NB4 (cell line): ENCODE measurements around the gene KRTAP1-1.

Experiments used
- POLR2A ChIP-seq: IDR thresholded peaks from 2 replicates; pipeline ENCODE4 v1.6.1; 2011; ENCODE audit warnings: mild to moderate bottlenecking; ENCODE audit not compliant: insufficient read length; ENCODE audit errors: extremely low read depth
- TF ChIP-seq, protein P1 (sequence below): IDR thresholded peaks from one replicate; pipeline ENCODE4 v1.5.1; 2012; ENCODE audit warnings: low read depth, low read length
- TF ChIP-seq, protein P2 (sequence below): IDR thresholded peaks from 2 replicates; pipeline ENCODE4 v1.6.1; 2011; ENCODE audit warnings: low read depth, low read length

DNA sequence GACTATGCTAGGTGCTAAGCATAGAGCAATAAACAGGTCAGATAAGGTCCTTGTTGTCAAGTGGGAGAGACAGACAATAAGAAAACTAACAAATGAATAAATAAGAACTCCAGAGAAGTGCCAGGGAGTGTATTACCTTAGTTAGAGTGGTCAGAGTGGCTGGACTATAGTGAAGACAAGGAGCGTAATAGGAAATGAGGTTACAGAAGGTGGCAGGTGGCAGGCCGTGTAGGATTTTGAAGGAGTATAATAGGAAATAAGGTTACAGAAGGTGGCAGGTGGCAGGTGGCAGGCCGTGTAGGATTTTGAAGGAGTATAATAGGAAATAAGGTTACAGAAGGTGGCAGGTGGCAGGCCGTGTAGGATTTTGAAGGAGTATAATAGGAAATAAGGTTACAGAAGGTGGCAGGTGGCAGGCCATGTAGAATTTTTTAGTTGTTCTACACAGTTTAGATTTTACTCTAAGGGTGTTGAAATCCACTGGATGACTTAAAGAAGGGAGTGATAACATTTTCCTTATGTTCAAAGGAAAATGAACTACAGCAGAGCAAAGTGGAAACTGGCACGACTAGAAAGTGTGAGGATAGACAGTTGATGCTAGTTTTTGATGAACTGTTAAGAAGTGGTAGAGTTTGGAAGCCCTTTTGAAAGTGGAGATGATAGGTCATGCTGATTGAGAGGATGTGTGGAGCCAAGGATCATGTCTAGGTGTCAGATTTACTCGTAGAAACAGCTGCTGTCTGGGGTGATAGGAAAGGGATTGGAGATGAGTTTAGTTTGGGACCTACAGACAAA is 28.7 kb downstream of the KRTAP1-1 start:
- TF ChIP-seq, protein P1, sequence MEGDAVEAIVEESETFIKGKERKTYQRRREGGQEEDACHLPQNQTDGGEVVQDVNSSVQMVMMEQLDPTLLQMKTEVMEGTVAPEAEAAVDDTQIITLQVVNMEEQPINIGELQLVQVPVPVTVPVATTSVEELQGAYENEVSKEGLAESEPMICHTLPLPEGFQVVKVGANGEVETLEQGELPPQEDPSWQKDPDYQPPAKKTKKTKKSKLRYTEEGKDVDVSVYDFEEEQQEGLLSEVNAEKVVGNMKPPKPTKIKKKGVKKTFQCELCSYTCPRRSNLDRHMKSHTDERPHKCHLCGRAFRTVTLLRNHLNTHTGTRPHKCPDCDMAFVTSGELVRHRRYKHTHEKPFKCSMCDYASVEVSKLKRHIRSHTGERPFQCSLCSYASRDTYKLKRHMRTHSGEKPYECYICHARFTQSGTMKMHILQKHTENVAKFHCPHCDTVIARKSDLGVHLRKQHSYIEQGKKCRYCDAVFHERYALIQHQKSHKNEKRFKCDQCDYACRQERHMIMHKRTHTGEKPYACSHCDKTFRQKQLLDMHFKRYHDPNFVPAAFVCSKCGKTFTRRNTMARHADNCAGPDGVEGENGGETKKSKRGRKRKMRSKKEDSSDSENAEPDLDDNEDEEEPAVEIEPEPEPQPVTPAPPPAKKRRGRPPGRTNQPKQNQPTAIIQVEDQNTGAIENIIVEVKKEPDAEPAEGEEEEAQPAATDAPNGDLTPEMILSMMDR, result no peak
- TF ChIP-seq POLR2A, result no peak
- TF ChIP-seq, protein P2, sequence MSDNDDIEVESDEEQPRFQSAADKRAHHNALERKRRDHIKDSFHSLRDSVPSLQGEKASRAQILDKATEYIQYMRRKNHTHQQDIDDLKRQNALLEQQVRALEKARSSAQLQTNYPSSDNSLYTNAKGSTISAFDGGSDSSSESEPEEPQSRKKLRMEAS, result no peak
